ENCODE data around the gene CDK14.

CDK14 gene

DNA sequence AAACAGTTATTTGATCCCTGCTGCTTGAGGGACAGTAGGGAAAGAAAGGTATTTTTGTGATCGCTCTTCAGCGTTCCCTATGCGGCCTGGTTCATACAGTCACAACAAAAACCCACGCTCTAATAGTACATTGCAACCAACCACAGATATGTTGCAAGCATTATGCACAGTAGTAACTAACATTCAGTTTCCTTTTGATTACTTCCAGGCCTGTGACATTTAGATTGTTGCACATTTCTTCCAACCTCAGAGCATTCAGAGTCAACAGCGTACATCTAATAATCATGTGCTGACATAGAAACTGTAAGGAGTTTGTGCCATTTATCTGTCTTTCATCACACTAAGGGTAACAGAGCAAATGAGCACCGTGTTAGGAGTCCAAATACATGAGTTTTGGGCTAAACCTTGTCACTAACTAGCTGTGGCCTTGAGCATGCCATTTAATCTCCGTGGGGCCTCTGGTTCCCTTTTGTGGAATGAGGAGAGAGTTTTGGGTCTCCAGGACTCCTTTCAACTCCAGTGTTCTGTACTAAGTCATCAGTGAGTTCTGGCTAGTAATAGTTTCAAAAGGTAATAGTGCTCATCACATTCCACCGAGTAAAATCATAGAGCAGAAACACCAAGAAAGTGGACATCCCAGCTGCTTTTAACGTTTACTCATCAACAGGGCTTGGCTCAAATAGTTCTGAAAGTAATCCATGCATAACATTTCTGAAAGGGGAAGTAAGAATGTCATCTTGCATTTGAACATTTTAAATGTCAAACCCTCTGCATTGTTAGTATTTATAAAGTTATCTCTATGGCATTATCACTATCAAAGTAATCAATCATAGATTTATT lies 569.1 kb downstream of the CDK14 start:
- TF ChIP-seq, protein P1, sequence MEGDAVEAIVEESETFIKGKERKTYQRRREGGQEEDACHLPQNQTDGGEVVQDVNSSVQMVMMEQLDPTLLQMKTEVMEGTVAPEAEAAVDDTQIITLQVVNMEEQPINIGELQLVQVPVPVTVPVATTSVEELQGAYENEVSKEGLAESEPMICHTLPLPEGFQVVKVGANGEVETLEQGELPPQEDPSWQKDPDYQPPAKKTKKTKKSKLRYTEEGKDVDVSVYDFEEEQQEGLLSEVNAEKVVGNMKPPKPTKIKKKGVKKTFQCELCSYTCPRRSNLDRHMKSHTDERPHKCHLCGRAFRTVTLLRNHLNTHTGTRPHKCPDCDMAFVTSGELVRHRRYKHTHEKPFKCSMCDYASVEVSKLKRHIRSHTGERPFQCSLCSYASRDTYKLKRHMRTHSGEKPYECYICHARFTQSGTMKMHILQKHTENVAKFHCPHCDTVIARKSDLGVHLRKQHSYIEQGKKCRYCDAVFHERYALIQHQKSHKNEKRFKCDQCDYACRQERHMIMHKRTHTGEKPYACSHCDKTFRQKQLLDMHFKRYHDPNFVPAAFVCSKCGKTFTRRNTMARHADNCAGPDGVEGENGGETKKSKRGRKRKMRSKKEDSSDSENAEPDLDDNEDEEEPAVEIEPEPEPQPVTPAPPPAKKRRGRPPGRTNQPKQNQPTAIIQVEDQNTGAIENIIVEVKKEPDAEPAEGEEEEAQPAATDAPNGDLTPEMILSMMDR (IDR thresholded peaks at IDR 0.05) = no peak

DNA sequence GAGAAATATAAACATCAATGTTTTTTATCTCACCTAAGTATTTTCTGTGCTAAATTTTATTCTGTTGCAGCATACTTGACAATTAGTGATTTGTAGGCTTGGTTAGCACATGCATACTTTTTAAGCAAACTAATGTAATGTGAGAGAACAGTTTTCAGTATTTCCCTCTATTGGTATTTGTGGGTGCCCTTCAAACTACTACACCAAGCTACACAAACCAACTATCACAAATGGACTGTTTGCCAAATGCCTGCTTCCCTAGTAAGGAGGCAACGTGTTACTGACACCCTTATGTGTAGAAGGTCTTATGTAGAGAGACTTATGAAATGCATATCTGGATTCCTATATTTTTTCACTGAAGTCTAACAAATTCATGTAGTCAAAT lies 569.7 kb downstream of the CDK14 start:
- TF ChIP-seq, protein P1 (IDR thresholded peaks at IDR 0.05) = no peak

DNA sequence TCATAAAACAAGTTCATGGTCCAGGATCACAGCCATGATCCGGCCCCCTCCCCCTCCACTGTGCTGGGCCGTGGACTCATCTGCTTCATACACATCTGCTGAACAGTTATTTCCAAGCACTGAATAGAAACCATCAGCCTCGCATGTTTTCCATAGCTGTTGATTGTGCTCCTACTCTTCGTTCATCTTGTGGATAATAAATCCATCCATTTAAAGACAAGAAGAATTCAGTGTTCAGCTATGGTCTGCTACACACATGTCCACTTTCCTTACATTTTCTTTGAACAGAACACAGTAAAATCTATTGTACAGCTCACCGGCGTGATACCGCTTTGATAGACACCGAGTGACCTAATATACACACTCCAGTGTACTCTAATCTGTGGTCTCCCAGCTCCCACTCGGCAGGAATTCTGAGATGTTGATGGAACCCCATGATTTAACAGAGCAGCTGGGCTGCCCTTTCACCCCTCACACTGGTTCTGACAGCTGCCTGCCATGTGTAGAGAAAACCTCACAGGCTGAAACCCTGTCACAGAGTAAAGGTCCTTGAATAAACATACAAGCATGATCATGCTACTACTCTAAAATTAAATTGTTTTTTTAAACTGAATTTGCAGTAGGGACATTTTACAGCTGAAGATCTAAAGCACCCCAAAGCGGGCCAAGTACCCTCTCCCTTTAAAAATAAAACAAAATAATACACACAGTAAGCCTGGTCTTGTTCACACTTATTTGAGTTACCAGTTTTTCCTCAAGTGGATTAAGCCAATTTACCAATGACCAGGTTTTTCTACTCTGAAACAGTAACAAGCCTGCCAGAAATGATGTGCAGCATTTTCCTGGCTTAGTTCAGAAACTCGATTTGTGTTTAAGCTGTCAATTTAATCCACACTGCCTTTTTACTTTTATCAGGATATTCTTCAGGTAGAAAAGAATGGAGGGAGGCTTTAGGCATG lies 573.0 kb downstream of the CDK14 start:
- TF ChIP-seq, protein P1 (IDR thresholded peaks at IDR 0.05) = no peak

DNA sequence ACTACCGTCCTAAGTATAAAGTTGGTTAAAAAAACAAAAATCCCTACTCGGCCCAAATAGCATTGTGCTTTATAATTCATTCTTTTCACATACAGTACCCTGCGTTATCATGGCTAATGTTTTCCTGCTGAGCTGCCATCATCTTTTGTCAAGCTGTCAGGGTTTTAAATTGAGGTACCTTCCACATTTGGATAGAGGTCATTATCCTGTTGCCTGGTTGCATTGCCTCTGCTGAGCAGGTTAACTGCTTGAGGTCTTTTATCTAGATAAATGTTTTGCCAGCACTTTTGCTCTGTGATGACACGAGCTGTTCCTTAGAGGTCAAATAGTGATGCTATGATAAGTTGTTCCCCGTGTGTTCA lies 573.7 kb downstream of the CDK14 start:
- TF ChIP-seq, protein P1 (IDR thresholded peaks at IDR 0.05) = no peak

DNA sequence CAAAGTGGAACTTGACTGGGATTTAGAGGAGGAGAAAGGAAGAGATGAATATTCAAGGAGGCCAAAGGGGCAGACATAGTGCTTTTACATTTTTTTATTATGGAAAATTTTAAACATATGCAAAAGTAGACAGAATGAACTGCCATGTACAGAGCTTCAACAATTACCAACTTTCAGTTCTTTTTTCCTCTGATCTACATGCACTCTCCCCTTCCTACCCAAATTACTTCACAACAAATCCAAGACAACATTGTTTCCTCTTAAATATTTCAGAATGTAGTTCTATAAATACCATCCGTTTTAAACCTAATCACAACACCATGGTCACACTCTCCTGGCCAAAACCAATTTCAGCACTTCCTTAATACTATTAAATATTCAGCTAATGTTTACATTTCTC lies 584.6 kb downstream of the CDK14 start:
- TF ChIP-seq, protein P1 (IDR thresholded peaks at IDR 0.05) = no peak

DNA sequence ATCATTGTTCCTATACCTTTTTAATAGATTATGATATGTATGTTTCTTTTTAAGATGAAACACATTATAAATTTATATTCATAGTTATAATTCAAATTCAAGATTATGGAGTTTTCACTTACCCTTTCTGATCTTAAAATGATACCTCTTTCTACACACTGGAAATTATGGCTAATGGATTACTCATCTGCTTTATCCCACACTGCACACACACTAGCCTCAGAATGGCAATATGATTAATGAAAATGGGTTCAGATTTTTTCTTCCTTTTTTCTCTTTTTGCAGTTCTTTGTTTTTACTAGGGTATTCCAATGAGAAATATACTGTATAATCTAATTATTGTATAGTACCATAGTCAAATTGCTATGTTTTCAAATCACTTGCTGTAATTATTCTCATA lies 585.8 kb downstream of the CDK14 start:
- TF ChIP-seq, protein P1 (IDR thresholded peaks at IDR 0.05) = no peak

DNA sequence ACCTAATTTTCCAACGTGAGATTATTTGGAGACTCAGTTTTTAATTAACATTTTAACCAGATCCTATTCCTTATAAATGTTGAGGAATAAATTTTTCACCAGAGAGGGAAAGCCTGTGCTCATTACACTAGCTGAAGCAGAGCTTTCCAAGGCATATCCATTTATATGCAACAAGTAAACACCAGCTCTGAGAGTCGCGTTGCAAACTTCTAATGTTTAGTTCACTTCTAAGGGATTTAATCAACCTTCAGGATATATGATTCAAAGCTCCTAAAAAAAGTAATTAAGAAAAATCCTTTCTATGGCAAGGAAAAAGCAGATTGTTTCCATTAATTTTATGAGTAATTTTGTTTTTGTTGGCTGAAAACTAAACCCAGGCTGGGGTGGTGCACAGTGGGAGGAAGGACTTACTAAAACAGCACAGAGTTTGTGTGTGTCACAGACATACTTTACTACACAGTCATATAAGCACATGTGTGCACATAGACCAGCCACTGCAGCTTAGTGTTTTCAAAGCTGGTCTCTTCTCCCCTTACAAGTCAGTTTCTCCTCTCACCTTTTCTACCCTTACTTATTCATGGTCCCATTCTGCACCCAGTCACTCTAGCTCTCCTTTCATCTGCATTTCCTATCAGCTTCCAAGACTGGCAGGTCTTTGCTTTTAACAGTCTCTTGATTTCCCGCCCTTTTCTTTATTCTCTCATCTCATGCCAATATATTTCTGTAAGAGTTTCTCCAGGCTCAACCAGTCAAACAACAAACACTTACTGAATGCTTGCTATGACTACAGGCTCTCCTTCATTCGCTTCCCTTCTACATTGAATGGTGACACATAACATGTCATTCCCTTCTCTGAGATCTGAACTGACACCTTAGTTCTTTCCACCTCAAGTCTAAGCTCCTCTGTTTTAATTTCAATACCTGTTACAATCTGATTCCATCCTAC lies 587.0 kb downstream of the CDK14 start:
- TF ChIP-seq, protein P1 (IDR thresholded peaks at IDR 0.05) = no peak

All from LNCAP (cell line).